Measurements from ENCODE around the gene ADAMTSL3.

GRCh38 chr15:83999396-84000135 is 345.6 kb downstream of the ADAMTSL3 start:
- TF ChIP-seq MXI1 (IDR thresholded peaks at IDR 0.05; ENCODE audit: borderline replicate concordance, low read depth, low read length) (no peak), POLR2A (IDR thresholded peaks at IDR 0.05; ENCODE audit: low read depth, low read length) (no peak), CTCF (conservative IDR thresholded peaks at IDR 0.05; ENCODE audit: low read depth, low read length) (no peak), CEBPB (IDR thresholded peaks at IDR 0.05; ENCODE audit: low read depth, low read length) (no peak), RCOR1 (IDR thresholded peaks at IDR 0.05; ENCODE audit: insufficient replicate concordance, low read length) (no peak), RAD21 (IDR thresholded peaks at IDR 0.05; ENCODE audit: low read length) (no peak), USF2 (IDR thresholded peaks at IDR 0.05; ENCODE audit: low read depth, low read length) (no peak), ELK1 (IDR thresholded peaks at IDR 0.05; ENCODE audit: borderline replicate concordance, low read depth, low read length) (no peak), RFX5 (IDR thresholded peaks at IDR 0.05; ENCODE audit: low read depth, low read length) (no peak), MAZ (IDR thresholded peaks at IDR 0.05; ENCODE audit: borderline replicate concordance, low read depth, low read length) (no peak), SMC3 (IDR thresholded peaks at IDR 0.05; ENCODE audit: low read depth, low read length) (no peak), MAFK (IDR thresholded peaks at IDR 0.05; ENCODE audit: low read depth, low read length) (no peak)
